PFSK-1 (cell line): ENCODE results near the gene SPRTN.

Experiments
- FOXP2 ChIP-seq: optimal IDR thresholded peaks from 2 replicates; pipeline ENCODE3; 2011; ENCODE audit warnings: borderline replicate concordance, control low read depth, inconsistent platforms; ENCODE audit not compliant: insufficient read depth; ENCODE audit errors: extremely low read length, extremely low read depth
- POLR2AphosphoS5 ChIP-seq: IDR thresholded peaks from 2 replicates; pipeline ENCODE4 v1.6.1; 2012; ENCODE audit warnings: low read depth, mild to moderate bottlenecking, control low read depth, low read length, moderate library complexity
- SIN3A ChIP-seq: IDR thresholded peaks from 2 replicates; pipeline ENCODE4 v1.6.1; 2012; ENCODE audit warnings: mild to moderate bottlenecking, low read length, moderate library complexity, borderline replicate concordance; ENCODE audit not compliant: insufficient read depth
- TAF1 ChIP-seq: IDR thresholded peaks from 2 replicates; pipeline ENCODE4 v1.6.1; 2012; ENCODE audit warnings: low read length, control low read depth, borderline replicate concordance; ENCODE audit not compliant: insufficient read depth
- TF ChIP-seq, protein P1 (sequence below), 2 experiments: IDR thresholded peaks; 2 replicates each; pipeline versions ENCODE4 v1.6.1 to v1.8.0; 2011 to 2012; ENCODE audit warnings: low read depth in 2 of 2, low read length in 2 of 2, control low read depth in 1 of 2, inconsistent platforms in 1 of 2, mild to moderate bottlenecking in 1 of 2, moderate library complexity in 1 of 2; ENCODE audit not compliant: insufficient read depth in 1 of 2

The SPRTN gene

DNA sequence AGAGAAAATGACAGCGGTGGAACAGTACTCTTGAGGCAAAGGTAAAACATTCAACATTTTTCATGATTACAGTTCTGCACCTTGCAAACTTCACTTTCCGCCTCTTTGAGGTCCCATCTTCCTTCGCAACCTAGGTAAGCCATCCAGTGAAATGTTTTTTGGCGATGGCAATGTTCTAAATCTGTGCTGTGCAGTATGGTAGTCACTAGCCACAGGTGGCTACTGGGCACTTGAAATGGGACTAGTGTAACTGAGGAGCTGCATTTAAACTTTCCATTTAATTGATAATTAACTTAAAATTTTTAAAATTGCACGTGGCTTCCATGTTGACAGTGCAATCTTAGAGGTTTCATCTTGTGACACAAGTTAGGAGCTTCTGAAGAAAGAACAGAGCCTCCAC lies 13.4 kb upstream of the SPRTN start:
- TF ChIP-seq FOXP2 (no peak), TAF1 (no peak), SIN3A (no peak), POLR2AphosphoS5 (no peak)
- TF ChIP-seq, protein P1, sequence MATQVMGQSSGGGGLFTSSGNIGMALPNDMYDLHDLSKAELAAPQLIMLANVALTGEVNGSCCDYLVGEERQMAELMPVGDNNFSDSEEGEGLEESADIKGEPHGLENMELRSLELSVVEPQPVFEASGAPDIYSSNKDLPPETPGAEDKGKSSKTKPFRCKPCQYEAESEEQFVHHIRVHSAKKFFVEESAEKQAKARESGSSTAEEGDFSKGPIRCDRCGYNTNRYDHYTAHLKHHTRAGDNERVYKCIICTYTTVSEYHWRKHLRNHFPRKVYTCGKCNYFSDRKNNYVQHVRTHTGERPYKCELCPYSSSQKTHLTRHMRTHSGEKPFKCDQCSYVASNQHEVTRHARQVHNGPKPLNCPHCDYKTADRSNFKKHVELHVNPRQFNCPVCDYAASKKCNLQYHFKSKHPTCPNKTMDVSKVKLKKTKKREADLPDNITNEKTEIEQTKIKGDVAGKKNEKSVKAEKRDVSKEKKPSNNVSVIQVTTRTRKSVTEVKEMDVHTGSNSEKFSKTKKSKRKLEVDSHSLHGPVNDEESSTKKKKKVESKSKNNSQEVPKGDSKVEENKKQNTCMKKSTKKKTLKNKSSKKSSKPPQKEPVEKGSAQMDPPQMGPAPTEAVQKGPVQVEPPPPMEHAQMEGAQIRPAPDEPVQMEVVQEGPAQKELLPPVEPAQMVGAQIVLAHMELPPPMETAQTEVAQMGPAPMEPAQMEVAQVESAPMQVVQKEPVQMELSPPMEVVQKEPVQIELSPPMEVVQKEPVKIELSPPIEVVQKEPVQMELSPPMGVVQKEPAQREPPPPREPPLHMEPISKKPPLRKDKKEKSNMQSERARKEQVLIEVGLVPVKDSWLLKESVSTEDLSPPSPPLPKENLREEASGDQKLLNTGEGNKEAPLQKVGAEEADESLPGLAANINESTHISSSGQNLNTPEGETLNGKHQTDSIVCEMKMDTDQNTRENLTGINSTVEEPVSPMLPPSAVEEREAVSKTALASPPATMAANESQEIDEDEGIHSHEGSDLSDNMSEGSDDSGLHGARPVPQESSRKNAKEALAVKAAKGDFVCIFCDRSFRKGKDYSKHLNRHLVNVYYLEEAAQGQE (IDR thresholded peaks at IDR 0.05; ENCODE audit: insufficient read depth in 1 of 2, low read depth in 2 of 2, low read length in 2 of 2): no peak

DNA sequence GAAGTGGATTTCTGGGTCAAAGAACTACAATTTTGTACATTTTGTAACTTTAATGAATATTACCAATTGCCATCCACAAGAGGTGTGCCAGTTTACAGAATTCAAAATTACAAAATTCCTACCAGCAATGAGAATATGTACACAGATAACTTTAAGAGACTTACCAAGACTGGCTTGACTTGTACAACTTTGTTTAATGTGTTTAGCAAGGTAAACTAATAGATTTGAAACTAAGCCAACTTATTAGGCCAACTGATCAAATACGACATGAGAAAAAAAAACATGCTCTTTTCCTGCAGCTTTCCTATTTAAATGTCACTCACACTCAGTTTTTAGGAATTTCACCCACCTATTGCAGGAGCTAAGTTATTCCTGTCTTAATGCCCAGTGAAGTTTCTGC lies 11.8 kb upstream of the SPRTN start:
- TF ChIP-seq POLR2AphosphoS5 (no peak), TAF1 (no peak), FOXP2 (no peak), SIN3A (no peak)
- TF ChIP-seq, protein P1 (IDR thresholded peaks at IDR 0.05; ENCODE audit: insufficient read depth in 1 of 2, low read depth in 2 of 2, low read length in 2 of 2): no peak

DNA sequence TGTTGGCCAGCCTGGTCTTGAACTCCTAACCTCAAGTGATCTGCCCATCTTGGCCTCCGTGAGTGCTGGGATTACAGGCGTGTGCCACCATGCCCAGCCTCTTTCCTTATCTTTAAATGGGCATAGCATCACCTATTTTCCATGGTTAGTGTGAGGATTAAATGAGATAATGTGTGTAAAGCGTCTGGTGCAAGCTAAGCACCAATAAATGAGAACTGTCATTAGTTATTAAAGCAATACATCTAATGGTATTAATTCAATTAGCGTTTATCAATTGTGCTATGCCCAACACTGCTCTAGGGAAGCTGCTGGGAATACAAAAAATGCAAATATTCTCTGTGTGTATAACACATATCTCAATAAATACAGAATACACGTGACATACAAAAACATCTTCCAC lies 10.5 kb upstream of the SPRTN start:
- TF ChIP-seq SIN3A: no peak
- no peak for TF ChIP-seq FOXP2
- TF ChIP-seq, protein P1 (IDR thresholded peaks at IDR 0.05; ENCODE audit: insufficient read depth in 1 of 2, low read depth in 2 of 2, low read length in 2 of 2): no peak
- no peak for TF ChIP-seq TAF1
- TF ChIP-seq POLR2AphosphoS5: no peak

DNA sequence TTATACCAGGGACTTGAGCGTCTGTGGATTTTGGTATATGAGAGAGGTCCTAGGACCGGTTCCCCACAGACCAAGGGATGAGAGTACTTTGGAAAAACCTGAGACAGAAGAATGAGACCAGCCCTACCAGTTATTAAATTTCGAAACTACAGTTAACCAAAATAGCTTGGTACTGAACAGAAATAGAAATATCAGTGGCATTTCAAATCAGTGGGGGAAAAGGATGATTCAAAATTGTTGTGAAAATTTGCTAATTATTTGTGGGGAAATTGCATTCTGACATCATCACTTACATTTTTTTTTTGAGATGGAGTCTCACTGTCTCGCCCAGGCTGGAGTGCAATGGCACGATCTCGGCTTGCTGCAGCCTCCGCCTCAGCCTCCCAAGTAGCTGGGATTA lies 8.6 kb upstream of the SPRTN start:
- TF ChIP-seq, protein P1 (IDR thresholded peaks at IDR 0.05; ENCODE audit: insufficient read depth in 1 of 2, low read depth in 2 of 2, low read length in 2 of 2): no peak
- no peak for TF ChIP-seq SIN3A

DNA sequence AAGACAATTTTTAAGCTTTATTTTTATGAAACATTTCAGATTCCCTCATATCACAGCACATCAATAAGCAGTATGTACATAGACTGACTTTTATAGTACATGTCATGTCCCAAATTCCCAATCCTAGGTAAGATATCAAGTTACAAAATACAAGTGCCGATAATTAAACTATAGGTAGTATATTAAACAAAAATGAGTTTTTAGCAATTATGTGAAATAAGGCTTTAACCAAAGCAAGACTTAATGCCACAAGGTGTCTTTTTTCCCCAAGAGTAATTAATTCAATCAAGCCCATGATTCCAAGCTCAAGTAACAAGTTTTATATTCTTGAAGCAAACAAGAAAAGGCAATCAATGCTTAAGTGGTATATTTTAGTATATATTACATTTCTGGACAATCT lies 5.3 kb upstream of the SPRTN start:
- TF ChIP-seq, protein P1 (IDR thresholded peaks at IDR 0.05; ENCODE audit: insufficient read depth in 1 of 2, low read depth in 2 of 2, low read length in 2 of 2): no peak
- TF ChIP-seq TAF1: no peak
- TF ChIP-seq SIN3A: no peak
- TF ChIP-seq POLR2AphosphoS5: no peak
- TF ChIP-seq FOXP2: no peak
